Hippocampal formation (tissue), 2 donors: ENCODE measurements around the gene KAZN.

Experiments
- DNase-seq, 2 donors: peaks; one replicate each; lab custom pipeline; 2025; lab: John Stamatoyannopoulos, UW

Gene KAZN

GRCh38 chr1:15008783-15009729 is 410.6 kb downstream of the KAZN start:
- DNase-seq = no peak

GRCh38 chr1:15011160-15011559 is 412.7 kb downstream of the KAZN start:
- DNase-seq = no peak

GRCh38 chr1:15011661-15012060 is 413.2 kb downstream of the KAZN start:
- no peak for DNase-seq

- DNase-seq = no peak
Measured at GRCh38 chr1:15012822-15013221, 414.3 kb downstream of the KAZN start.

- no peak for DNase-seq
Measured at GRCh38 chr1:15013767-15014166, 415.3 kb downstream of the KAZN start.

- no peak for DNase-seq
Measured at GRCh38 chr1:15014516-15014915, 416.0 kb downstream of the KAZN start.

- DNase-seq = no peak
Measured at GRCh38 chr1:15016001-15016400, 417.5 kb downstream of the KAZN start.

- no peak for DNase-seq
Measured at GRCh38 chr1:15016526-15016925, 418.0 kb downstream of the KAZN start.

- DNase-seq = no peak
Measured at GRCh38 chr1:15017120-15017519, 418.6 kb downstream of the KAZN start.

- DNase-seq = no peak
Measured at GRCh38 chr1:15018767-15019166, 420.3 kb downstream of the KAZN start.

GRCh38 chr1:15020943-15021745 is 422.7 kb downstream of the KAZN start:
- DNase-seq = no peak

GRCh38 chr1:15022048-15022447 is 423.6 kb downstream of the KAZN start:
- DNase-seq = no peak

- no peak for DNase-seq
Measured at GRCh38 chr1:15023205-15023604, 424.7 kb downstream of the KAZN start.

GRCh38 chr1:15023976-15024375 is 425.5 kb downstream of the KAZN start:
- no peak for DNase-seq

- no peak for DNase-seq
Measured at GRCh38 chr1:15026117-15026489, 427.6 kb downstream of the KAZN start.

GRCh38 chr1:15027515-15027986 is 429.1 kb downstream of the KAZN start:
- peak; percentile 26 to 31 for DNase-seq

- DNase-seq = peak; percentile 5 to 60
Measured at GRCh38 chr1:15028102-15028501, 429.6 kb downstream of the KAZN start.

- no peak for DNase-seq
Measured at GRCh38 chr1:15028616-15029015, 430.1 kb downstream of the KAZN start.

- DNase-seq = no peak
Measured at GRCh38 chr1:15029036-15029435, 430.6 kb downstream of the KAZN start.

- no peak for DNase-seq
Measured at GRCh38 chr1:15029786-15030185, 431.3 kb downstream of the KAZN start.

GRCh38 chr1:15031251-15031933 is 432.9 kb downstream of the KAZN start:
- DNase-seq = no peak

GRCh38 chr1:15033264-15033663 is 434.8 kb downstream of the KAZN start:
- no peak for DNase-seq
